GM12878 (cell line): ENCODE measurements around the gene NCKAP5. TPM values are rescaled to one million over a fixed set of nuclear protein-coding genes. Genes with fewer than 3 reads are reported as not detected.

Source experiments
- ATAC-seq: fragments of 200-7000 bp; cut with Tn5 transposase; 3 replicates; pipeline ENCODE4 v1.9.1; 2020; ENCODE audit warnings: mild to moderate bottlenecking, moderate library complexity
- BruUV-seq: library from RNA; stranded (reverse); fragments of 400-500 nt; replicated peaks from 2 replicates; lab custom pipeline; 2021; lab: Mats Ljungman, UMichigan
- CTCF ChIA-PET: fragments of 300-600 bp; sonication (Branson Sonifier 250); formaldehyde crosslinking; extraction: SDS; loops from one replicate; lab custom pipeline; 2021; ENCODE audit warnings: inconsistent platforms; lab: Yijun Ruan, JAX
- POLR2A ChIA-PET: fragments of 350-600 bp; formaldehyde crosslinking; extraction: SDS; loops from one replicate; lab custom pipeline; 2021; ENCODE audit warnings: inconsistent platforms; lab: Charles Lee
- RAD21 ChIA-PET: fragments of 300-600 bp; sonication (Branson Sonifier 250); formaldehyde crosslinking; loops from one replicate; lab custom pipeline; 2023; ENCODE audit warnings: antibody characterized with exemption; ENCODE audit not compliant: unreplicated experiment; lab: Charles Lee
- SMC1A ChIA-PET: fragments of 300-600 bp; sonication (Branson Sonifier 250); formaldehyde crosslinking; loops from one replicate; lab custom pipeline; 2023; ENCODE audit not compliant: unreplicated experiment, uncharacterized antibody; lab: Charles Lee
- DNase-seq: peaks from one replicate; pipeline ENCODE4 v3.0.0-alpha.2; 2011; ENCODE audit warnings: low read depth, low spot score
- FAIRE-seq: peaks from 3 replicates; lab custom pipeline; 2011; peaks lifted over from hg19 to GRCh38; lab: Jason Lieb, UNC
- H2AFZ ChIP-seq: 2 replicates; pipeline ENCODE4 v1.6.0; 2011; ENCODE audit warnings: low read depth, low read length, control low read depth; ENCODE audit not compliant: control insufficient read depth
- H3K27ac ChIP-seq: 2 replicates; pipeline ENCODE4 v1.5.1; 2011; ENCODE audit warnings: control low read depth; ENCODE audit not compliant: control insufficient read depth, insufficient read depth
- H3K27me3 ChIP-seq, 2 experiments: replicated peaks in 1 of 2; 2 replicates each; pipeline versions ENCODE4 v1.6.0 to v1.6.1; 2011; ENCODE audit warnings: low read length in 1 of 2; ENCODE audit not compliant: control insufficient read depth in 2 of 2, insufficient read depth in 2 of 2
- H3K36me3 ChIP-seq, 2 experiments: 2 replicates each; pipeline ENCODE4 v1.5.1; 2011; ENCODE audit warnings: low read length in 1 of 2; ENCODE audit not compliant: control insufficient read depth in 2 of 2, insufficient read depth in 2 of 2
- H3K4me1 ChIP-seq: 2 replicates; pipeline ENCODE4 v1.6.1; 2011; ENCODE audit warnings: mild to moderate bottlenecking, low read length, moderate library complexity, mixed read lengths; ENCODE audit not compliant: control insufficient read depth, insufficient read depth
- H3K4me2 ChIP-seq: 2 replicates; pipeline ENCODE4 v1.6.0; 2011; ENCODE audit warnings: control low read depth; ENCODE audit not compliant: control insufficient read depth, insufficient read depth
- H3K4me3 ChIP-seq: fragments of 200-600 bp; sonication (generic); 2 replicates; pipeline ENCODE4 v1.5.1; 2016
- H3K79me2 ChIP-seq: 2 replicates; pipeline ENCODE4 v1.6.0; 2011; ENCODE audit warnings: low read length; ENCODE audit not compliant: control insufficient read depth, insufficient read depth
- H3K9ac ChIP-seq: 2 replicates; pipeline ENCODE4 v1.8.0; 2011; ENCODE audit warnings: low read length, control low read depth, mixed read lengths; ENCODE audit not compliant: control insufficient read depth, insufficient read depth
- H3K9me3 ChIP-seq: replicated peaks from 3 replicates; pipeline ENCODE4 v1.5.1; 2011; ENCODE audit warnings: mild to moderate bottlenecking, low read length; ENCODE audit not compliant: control insufficient read depth, insufficient read depth
- H4K20me1 ChIP-seq: 2 replicates; pipeline ENCODE4 v1.6.0; 2011; ENCODE audit not compliant: control insufficient read depth, insufficient read depth
- EZH2 ChIP-seq: IDR thresholded peaks from 2 replicates; pipeline ENCODE4 v1.6.1; 2012; ENCODE audit warnings: low read depth, mild to moderate bottlenecking, control low read depth, inconsistent platforms, low read length, borderline replicate concordance; ENCODE audit not compliant: control insufficient read depth
- IKZF2 ChIP-seq, 2 experiments: fragments of 450-650 bp; IDR thresholded peaks; 2 replicates each; pipeline ENCODE4 v1.6.1; 2017; ENCODE audit warnings: mild to moderate bottlenecking in 2 of 2, moderate library complexity in 2 of 2
- LARP7 ChIP-seq: fragments of 450-650 bp; IDR thresholded peaks from 2 replicates; pipeline ENCODE4 v1.6.1; 2017; ENCODE audit warnings: mild to moderate bottlenecking
- ZBED1 ChIP-seq: IDR thresholded peaks from 2 replicates; pipeline ENCODE4 v1.6.1; 2016; ENCODE audit warnings: borderline replicate concordance
- ZBTB40 ChIP-seq: fragments of 450-650 bp; IDR thresholded peaks from 2 replicates; pipeline ENCODE4 v1.6.1; 2016; ENCODE audit warnings: mild to moderate bottlenecking, moderate library complexity, borderline replicate concordance
- WGBS: methylation state at CpG from one replicate; pipeline ENCODE4 v1.1.6; 2016; ENCODE audit warnings: low lambda C conversion rate; ENCODE audit not compliant: insufficient replicate concordance, insufficient coverage; ENCODE audit errors: missing lambda C conversion rate; 5-methylcytosine and 5-hydroxymethylcytosine counted together
- in situ Hi-C: fragments of 300-500 bp; cut with MboI; formaldehyde crosslinking; loops from 9 replicates; pipeline ENCODE4 v1.14.3; 2018; ENCODE audit warnings: mixed read lengths
- intact Hi-C: fragments of 100-400 bp; cut with micrococcal nuclease; formaldehyde crosslinking; loops from one replicate; pipeline ENCODE4 v1.14.2; 2022; ENCODE audit not compliant: unreplicated experiment
- polyA plus RNA-seq, 11 experiments: library from polyadenylated mRNA; depleted of rRNA in 4 of 11; unstranded in 6 of 11; stranded (reverse) in 5 of 11; fragments of >200 nt; fragmentation: Nextera tagmentation in 4 of 11; fragmentation: Illumina TruSeq in 1 of 11; extraction: Ambion mirVana in 4 of 11; extraction: Trizol in 1 of 11; gene quantifications; 1 replicate in 1 of 11; 2 replicates in 10 of 11; pipeline versions ENCODE4 v1.2.1 to v1.2.3, GENCODE V29; 2011 to 2016; ENCODE audit warnings: inconsistent platforms in 2 of 11, missing spikeins in 2 of 11, low read depth in 1 of 11
- total RNA-seq, 4 experiments: library from RNA; depleted of rRNA in 3 of 4; stranded (reverse); fragments of >200 nt in 3 of 4; fragmentation: Illumina TruSeq in 1 of 4; extraction: Trizol in 1 of 4; gene quantifications; 2 replicates each; pipeline versions ENCODE4 v1.2.1 to v1.2.3, GENCODE V29; 2013 to 2021

The NCKAP5 gene
- total and polyA plus RNA-seq, 10 of the 15 experiments (the other 5 are each of a cell fraction or from before 2014, with no cell fraction given) = 0.06 to 0.44 (median 0.16) TPM

GRCh38 chr2:133077269-133077822, 490.9 kb downstream of the NCKAP5 start (continued):
- TF ChIP-seq ZBTB40 = no peak
- no peak for TF ChIP-seq IKZF2 (IDR thresholded peaks at IDR 0.05)
- TF ChIP-seq LARP7 = no peak
- TF ChIP-seq ZBED1 = no peak

- Histone ChIP-seq H4K20me1 (no peaks in the 10 kb centered on the region), H3K27ac (no peak overlapping the region), H3K36me3 (no peaks in the 10 kb centered on the region), H3K4me3 (no peak overlapping the region), H3K9ac (no peak overlapping the region), H3K4me2 (no peak overlapping the region), H3K27me3 (no peaks in the 10 kb centered on the region), H3K79me2 (no peaks in the 10 kb centered on the region), H3K4me1 (no peaks in the 10 kb centered on the region), H3K9me3 (no peaks in the 10 kb centered on the region), H2AFZ (no peak overlapping the region)
- ATAC-seq = no peak
- intact Hi-C loops = no loop called here
- in situ Hi-C loops = no loop called here
- DNase-seq = no peak
- no peak for FAIRE-seq
- no peak for TF ChIP-seq EZH2
- ChIA-PET POLR2A (no interaction called here), RAD21 (no interaction called here), SMC1A (interaction anchor here (0.8 to 1.8 kb wide), 2 partner anchors 10 to 13 kb away, joined by 3 to 5 read pairs; no protein-coding TSS in a partner anchor), CTCF (interaction anchor here (0.8 to 1.5 kb wide), 3 partner anchors 9 to 182 kb away, joined by 3 to 4 read pairs (median 3); no protein-coding TSS in a partner anchor)
- WGBS = 0% methylated on average over 5 of the region's 5 CpGs
- no TSS peak for BruUV-seq
These were observed 495.2 kb downstream of the NCKAP5 start for GRCh38 chr2:133072837-133073694.
